Measurements from ENCODE around the gene CLK2. TPM values are rescaled to one million over a fixed set of nuclear protein-coding genes. Genes with fewer than 3 reads are reported as not detected.

The CLK2 gene
- total and polyA plus RNA-seq, 2 of the 13 experiments (the other 11 are each of a cell fraction or from before 2014, with no cell fraction given) = 20.1 to 73.5 TPM

GRCh38 chr1:155304558-155305063 is 31.3 kb upstream of the CLK2 start:
- ChIA-PET POLR2A (interaction anchor here (1.1 to 5.5 kb wide), 8 partner anchors 19 to 54 kb away, joined by 3 to 51 read pairs (median 7); partner anchors contain the start of genes CLK2, ENTREP3, HCN3 and SCAMP3), CTCF (ENCODE audit: low intra/inter-chr PET ratio, low total read pairs) (no interaction called here)
- BruUV-seq (replicated peaks) = no TSS peak
- Histone ChIP-seq H4K20me1 (ENCODE audit: insufficient read depth, low read length) (no peaks in the 10 kb centered on the region; the same call in 1 of the 2 replicates), H3K9me3 (ENCODE audit: low read length) (no peaks in the 10 kb centered on the region), H3K27me3 (ENCODE audit: control insufficient read depth in 1 of 2, insufficient read depth in 2 of 2, low read length in 2 of 2) (no peaks in the 10 kb centered on the region; a peak in 1 of 5 replicates), H3K4me2 (ENCODE audit: low read depth, low read length) (peak overlapping the region; percentile 81), H3K79me2 (ENCODE audit: insufficient read depth, low read length) (peaks cover 23% of the 10 kb centered on the region), H3K4me1 (ENCODE audit: insufficient read depth, low read length) (peaks cover 78% of the 10 kb centered on the region), H3K9ac (ENCODE audit: insufficient read depth, low read depth, low read length) (peak overlapping the region; percentile 70), H3K4me3 (replicated peaks in 1 of 3; ENCODE audit: insufficient read depth in 1 of 3, low read depth in 2 of 3, low read length in 3 of 3) (peak overlapping the region; percentile 61 to 78 (median 69); a peak in 5 of 6 replicates), H2AFZ (ENCODE audit: low read length) (no peak overlapping the region), H3K27ac (ENCODE audit: extremely low read length, insufficient read depth, low read length) (peak overlapping the region; percentile 66), H3K36me3 (replicated peaks in 1 of 2; ENCODE audit: control insufficient read depth in 1 of 2, insufficient read depth in 2 of 2, low read length in 2 of 2) (no peaks in the 10 kb centered on the region)
- ATAC-seq (peak; percentile 21), FAIRE-seq (peak; percentile 61), DNase-seq (ENCODE audit: low spot score) (peak; percentile 65)
- WGBS (ENCODE audit: low lambda C conversion rate) = 2% methylated on average over 11 of the region's 11 CpGs
- in situ Hi-C loops (cut with HindIII; ENCODE audit: extremely low pct_ligation_motif_present, low pct_unique_long_range_greater_than_20kb) (loop anchor here (10.0 kb wide), 1 partner anchor 50 kb away; the partner anchor contains the start of gene ENTREP3), intact Hi-C loops (cut with micrococcal nuclease; ENCODE audit: unreplicated experiment) (loop anchor here (10.0 kb wide), 1 partner anchor 100 kb away; the partner anchor contains the start of genes MTX1 and THBS3)
- no peak for TF ChIP-seq ZNF326 (CRISPR knock-in tag; IDR thresholded peaks at IDR 0.05; ENCODE audit: borderline replicate concordance)
- no peak for TF ChIP-seq IRX3 (CRISPR knock-in tag; IDR thresholded peaks at IDR 0.05; ENCODE audit: borderline replicate concordance, low read depth)
- no peak for TF ChIP-seq NAIF1 (CRISPR knock-in tag; IDR thresholded peaks at IDR 0.05; ENCODE audit: borderline replicate concordance)
- TF ChIP-seq SPEN (CRISPR knock-in tag; IDR thresholded peaks at IDR 0.05; ENCODE audit: low read depth) = 0 out of 2 replicates have a peak, but pooled peaks have one; percentile 32
- peak; percentile 37 for TF ChIP-seq CTCF (CRISPR knock-in tag; IDR thresholded peaks at IDR 0.05)
- no peak for TF ChIP-seq ZNF850 (CRISPR knock-in tag; conservative IDR thresholded peaks at IDR 0.05)
- TF ChIP-seq, protein P1, sequence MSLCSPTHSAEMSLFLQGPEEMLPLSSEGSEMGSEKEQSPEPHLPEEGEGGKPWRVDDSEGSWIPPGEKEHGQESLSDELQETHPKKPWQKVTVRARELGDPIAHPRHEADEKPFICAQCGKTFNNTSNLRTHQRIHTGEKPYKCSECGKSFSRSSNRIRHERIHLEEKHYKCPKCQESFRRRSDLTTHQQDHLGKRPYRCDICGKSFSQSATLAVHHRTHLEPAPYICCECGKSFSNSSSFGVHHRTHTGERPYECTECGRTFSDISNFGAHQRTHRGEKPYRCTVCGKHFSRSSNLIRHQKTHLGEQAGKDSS (CRISPR knock-in tag; IDR thresholded peaks at IDR 0.05; ENCODE audit: borderline replicate concordance, low read depth) = 0 out of 2 replicates have a peak, but pooled peaks have one; percentile 45
- TF ChIP-seq, protein P2, sequence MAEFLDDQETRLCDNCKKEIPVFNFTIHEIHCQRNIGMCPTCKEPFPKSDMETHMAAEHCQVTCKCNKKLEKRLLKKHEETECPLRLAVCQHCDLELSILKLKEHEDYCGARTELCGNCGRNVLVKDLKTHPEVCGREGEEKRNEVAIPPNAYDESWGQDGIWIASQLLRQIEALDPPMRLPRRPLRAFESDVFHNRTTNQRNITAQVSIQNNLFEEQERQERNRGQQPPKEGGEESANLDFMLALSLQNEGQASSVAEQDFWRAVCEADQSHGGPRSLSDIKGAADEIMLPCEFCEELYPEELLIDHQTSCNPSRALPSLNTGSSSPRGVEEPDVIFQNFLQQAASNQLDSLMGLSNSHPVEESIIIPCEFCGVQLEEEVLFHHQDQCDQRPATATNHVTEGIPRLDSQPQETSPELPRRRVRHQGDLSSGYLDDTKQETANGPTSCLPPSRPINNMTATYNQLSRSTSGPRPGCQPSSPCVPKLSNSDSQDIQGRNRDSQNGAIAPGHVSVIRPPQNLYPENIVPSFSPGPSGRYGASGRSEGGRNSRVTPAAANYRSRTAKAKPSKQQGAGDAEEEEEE (CRISPR knock-in tag; IDR thresholded peaks at IDR 0.05; ENCODE audit: borderline replicate concordance) = no peak
- peak; percentile 65; the same call in 1 of the 2 replicates for TF ChIP-seq SIN3A (IDR thresholded peaks at IDR 0.05; ENCODE audit: borderline replicate concordance, low read depth, low read length)
- TF ChIP-seq ZNF574 (CRISPR knock-in tag; IDR thresholded peaks at IDR 0.05) = peak; percentile 39
- peak; percentile 77; the same call in 1 of the 2 replicates for TF ChIP-seq ETV5 (CRISPR knock-in tag; IDR thresholded peaks at IDR 0.05; ENCODE audit: borderline replicate concordance)
- peak; percentile 79; the same call in 1 of the 2 replicates for TF ChIP-seq TGIF2 (CRISPR knock-in tag; IDR thresholded peaks at IDR 0.05)
- TF ChIP-seq PHF20 (CRISPR knock-in tag; IDR thresholded peaks at IDR 0.05) = peak; percentile 40; the same call in 1 of the 2 replicates
- TF ChIP-seq HOXA5 (CRISPR knock-in tag; IDR thresholded peaks at IDR 0.05) = peak; percentile 45; the same call in 1 of the 2 replicates
- no peak for TF ChIP-seq ZNF577 (CRISPR knock-in tag; IDR thresholded peaks at IDR 0.05; ENCODE audit: borderline replicate concordance, low read depth)
- TF ChIP-seq ZSCAN9 (CRISPR knock-in tag; IDR thresholded peaks at IDR 0.05; ENCODE audit: borderline replicate concordance) = 0 out of 2 replicates have a peak, but pooled peaks have one; percentile 30

Data from HepG2 (cell line).